GM19452 (cell line): Measurements from ENCODE around the gene CD58.

Experiments
- ATAC-seq: cut with Tn5 transposase; IDR thresholded peaks from one replicate; pipeline ENCODE4 v1.9.1; 2021; ENCODE audit not compliant: unreplicated experiment

CD58 gene

GRCh38 chr1:116494353-116494692 is 76.5 kb downstream of the CD58 start:
- no peak for ATAC-seq

DNA sequence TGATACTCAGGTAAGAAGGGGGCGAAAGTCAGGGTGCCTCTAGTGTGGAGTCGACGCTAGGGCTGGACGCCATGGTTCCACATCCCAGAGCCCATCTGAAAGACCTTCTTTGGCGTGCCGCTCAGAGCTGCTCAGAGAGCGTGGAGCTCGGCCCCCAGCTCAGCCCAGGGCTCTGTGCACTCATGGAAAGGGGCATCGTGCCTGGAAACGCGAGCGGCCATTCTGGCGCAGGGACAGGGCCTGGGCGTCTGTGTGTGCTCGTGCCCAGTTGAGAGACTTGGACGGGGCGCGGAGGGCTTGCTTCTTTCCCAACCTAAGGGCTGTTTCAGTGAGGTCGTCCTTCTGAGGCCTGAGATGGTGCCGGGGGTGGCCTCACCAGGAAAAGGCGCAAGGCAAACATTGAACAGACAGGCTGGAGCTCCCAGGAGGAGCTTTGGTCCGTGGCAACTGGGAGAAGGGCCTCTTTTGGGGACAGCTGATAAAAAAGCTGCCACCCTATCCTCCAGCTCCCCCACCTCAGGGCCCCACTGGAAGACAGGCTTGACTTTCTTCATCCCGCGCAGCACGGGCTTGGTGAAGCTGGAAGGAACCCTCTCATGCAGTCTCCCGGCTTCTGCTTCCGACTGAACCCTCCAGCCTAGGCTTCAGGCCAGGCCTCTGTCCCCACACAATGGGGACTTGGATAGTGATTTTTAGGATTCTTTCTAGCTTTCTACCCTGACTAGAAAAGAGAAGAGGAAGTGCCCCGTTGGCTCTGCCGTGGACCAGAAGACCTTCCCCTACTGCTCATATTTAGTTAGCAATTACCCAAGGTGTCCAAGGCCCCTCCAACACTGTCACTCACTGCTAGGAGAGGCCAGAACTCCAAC is 77.1 kb downstream of the CD58 start:
- no peak for ATAC-seq

- ATAC-seq: no peak
Measured at GRCh38 chr1:116493036-116493435, 77.8 kb downstream of the CD58 start.

DNA sequence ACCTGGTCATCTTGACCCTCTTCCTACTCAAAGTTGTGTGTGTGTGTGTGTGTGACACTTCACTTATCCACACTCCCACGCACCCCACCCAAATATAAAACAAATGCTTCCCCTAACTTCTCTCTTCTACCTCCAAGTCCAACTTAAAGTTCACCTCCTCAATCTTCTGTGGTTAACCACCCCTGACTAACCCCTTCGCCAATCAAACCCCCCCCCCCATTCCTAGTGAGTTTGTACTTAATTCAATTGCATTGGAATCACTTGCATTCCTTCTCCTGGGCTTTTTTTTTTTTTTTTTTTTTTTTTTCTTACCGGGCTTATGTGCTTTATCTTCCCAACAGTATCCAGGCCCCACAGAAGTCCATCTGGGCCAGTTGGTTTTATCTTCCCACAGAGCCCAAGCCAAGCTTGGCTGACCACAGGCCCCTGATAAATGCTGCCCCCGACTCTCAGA is 78.4 kb downstream of the CD58 start:
- ATAC-seq: no peak

- no peak for ATAC-seq
Measured at GRCh38 chr1:116491700-116492357, 79.0 kb downstream of the CD58 start.

GRCh38 chr1:116490588-116490987 is 80.2 kb downstream of the CD58 start:
- ATAC-seq: no peak

DNA sequence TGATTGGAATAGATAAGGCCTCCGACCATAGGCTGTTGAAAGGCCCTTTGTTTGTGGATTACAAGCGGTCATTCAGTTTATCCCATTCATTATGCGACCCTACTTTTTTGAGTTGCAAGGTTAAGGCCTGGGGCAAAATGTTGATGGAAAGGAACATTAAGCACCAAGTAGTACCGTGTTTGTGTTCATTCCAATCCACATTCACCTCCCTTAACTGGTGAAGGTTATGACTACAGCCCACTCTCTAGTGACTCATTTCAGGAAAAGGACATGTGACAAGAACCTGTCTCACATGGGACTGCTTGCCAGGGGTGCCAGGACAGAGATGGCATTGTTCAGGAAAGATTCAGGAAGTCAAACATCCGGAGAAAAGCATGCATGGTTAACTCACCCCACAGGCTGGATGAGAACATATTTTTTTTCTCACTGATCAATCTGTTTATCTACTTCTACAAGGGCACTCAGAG is 81.6 kb downstream of the CD58 start:
- ATAC-seq: no peak

DNA sequence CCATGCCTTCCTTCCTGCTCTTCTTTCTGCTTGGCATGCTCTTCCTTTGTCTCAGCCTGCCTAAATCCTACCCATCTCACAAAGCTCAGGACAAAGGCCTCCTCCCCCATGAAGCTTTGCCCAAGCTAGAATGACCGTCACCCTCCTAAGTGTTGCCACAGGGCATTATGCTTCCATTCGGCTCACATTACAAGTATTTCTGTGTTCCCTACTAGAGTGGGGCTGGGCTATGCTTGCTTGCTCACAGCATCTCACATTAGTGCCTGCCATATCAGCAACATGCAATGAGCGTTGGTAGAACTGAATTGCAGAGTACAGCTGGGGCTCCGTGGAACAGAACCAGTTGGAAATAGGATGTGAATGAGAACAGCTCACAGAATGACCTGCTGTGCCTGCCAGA is 82.8 kb downstream of the CD58 start:
- ATAC-seq: no peak

- no peak for ATAC-seq
Measured at GRCh38 chr1:116487583-116487982, 83.2 kb downstream of the CD58 start.

GRCh38 chr1:116487031-116487430 is 83.8 kb downstream of the CD58 start:
- no peak for ATAC-seq

- ATAC-seq: no peak
Measured at GRCh38 chr1:116486424-116486823, 84.4 kb downstream of the CD58 start.

DNA sequence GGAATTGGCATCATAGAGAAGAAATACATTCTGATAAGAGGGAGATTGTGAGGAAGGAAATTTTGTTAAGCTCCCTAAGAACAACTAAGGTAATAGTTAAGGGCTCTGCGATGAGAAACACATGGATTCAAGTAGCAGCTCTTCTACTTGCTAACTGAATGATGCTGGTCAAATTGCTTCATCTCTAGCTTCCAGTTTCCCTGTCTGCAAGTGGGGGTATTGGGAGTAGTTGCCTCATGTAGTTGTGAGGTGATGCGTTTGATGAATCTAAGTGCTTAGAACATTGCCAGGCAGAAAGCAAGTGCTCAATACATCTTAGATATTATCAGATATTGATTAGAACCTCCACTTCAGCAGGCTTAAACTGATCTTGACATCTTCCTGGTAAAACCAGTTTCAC is 84.8 kb downstream of the CD58 start:
- ATAC-seq: no peak

DNA sequence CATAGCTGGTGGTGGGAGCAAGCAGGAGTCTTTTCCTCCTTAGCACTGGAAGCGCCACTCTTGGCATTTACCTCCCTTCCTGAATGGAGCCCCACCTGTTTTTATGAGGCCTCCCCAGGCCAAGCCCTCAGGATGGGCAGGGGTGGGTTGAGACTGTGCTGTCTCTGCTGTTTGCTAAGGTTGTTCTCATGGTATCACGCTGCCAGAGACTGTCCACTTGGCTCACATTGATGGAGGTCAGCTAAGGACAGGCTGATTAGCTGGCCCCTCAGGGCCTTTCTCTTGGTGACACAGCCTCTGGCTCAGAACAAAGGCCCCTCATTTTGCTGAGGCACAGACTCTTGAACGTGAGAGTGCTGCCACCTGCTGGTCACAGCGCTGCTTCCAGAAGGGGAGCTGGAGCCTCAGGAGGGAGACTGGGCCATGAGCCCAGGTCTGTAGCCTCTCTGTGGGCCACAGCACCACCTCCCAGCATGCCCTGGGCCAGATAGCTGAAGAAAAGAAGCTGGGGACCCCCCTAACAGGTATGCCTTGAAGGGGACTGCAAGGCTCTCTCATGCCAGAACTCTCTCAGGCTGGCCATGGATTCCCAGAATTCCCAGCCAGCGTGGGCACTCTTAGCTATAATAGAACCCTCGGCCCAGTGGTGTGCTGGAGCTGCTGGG is 85.6 kb downstream of the CD58 start:
- peak; percentile 81 for ATAC-seq

DNA sequence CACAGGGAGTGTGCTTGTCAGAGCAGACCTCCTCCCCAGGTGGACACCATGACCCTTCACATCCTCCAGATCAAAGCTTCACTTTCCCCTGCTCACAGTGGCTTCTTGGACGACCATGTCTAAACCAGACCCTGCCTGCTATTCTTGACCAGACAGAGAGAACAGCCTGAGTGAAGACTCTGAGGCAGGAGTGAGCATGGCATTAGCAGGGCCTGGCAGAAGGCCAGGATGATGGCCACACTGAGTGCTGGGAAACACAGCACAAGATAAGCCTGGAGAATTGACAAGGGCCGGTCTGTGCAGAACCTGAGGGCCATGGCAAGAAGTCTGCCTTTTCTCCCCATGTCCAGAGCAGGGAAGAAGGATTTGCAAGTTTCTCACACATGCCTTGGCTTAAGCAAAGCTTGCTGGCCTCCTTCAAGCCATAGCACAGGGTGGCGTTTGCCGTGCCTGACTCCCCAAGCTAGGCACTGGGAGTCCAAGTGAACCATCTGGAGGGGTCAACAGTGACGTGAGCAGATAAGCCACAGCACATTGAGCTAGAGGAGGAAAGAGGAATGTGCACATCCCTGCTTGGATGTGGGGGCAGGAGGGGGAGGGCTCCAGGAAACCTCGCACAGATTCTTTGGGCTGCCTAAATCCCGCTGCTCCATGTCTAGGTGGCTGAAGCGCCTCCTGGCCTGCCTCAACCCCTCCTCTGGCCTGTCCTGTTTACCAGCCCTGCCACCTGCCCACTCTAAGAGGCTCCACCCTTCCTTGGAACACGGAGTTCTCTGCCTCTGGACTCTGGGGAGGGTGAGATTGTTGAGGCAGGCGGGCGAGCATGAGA is 87.1 kb downstream of the CD58 start:
- no peak for ATAC-seq

- no peak for ATAC-seq
Measured at GRCh38 chr1:116482490-116482889, 88.3 kb downstream of the CD58 start.

DNA sequence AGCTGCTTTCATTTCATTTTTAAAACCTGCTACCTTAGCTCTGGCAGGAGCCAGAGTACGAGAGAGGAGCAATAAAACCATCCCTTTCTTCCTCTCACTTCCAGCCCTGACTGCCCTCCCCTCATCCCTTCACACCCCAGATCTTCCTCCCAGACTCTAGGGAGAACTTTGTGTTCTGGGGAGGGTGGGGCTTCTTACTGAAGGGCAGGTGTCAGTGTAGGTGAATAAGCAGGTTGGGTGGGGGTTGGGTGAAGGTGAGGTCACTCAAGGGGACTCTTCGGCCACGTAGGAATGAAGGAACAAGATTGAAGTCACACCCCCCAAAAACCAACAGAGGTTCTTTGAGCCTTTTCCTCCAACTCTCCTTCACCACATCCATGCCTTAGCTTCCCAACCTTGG is 88.9 kb downstream of the CD58 start:
- no peak for ATAC-seq

GRCh38 chr1:116478621-116479020 is 92.2 kb downstream of the CD58 start:
- ATAC-seq: no peak

DNA sequence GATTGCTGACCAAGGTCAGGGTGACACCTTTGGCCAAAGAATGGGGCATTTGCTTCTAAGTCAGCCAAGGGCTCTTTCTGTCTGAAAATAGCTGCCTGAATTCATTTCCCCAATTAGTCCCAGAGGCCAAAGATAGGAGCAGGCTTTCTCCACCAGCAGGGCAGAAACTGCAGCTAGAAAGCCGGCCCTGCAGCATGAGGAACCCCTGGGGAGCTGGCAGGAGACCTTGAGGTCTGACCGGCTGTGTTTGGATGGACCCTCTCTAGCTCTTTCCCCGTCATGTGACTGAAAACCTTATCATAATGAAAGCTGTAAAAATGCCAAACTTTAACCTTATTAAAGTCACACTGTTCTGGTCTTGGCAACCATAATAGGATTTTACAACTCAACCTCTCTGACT is 93.4 kb downstream of the CD58 start:
- no peak for ATAC-seq

DNA sequence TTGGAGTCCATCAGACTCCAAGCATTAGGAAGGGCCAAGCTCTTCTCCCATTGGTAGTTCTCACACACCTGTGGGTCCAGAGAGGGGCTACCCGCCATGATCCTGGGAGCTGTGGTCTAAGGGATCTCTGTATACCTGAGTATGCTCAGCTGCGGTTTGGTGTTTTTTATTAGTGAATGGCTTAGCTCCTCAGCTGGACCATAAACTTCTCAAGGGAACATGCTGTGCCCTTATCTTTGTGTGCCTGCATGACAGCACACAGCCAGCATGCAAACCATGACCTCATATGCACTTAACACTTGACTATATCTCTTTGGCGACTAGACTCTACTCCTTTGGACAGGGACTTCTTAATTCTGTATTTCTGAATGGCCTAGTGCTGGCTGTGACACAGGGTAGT is 94.5 kb downstream of the CD58 start:
- ATAC-seq: no peak

GRCh38 chr1:116475850-116476218 is 95.0 kb downstream of the CD58 start:
- ATAC-seq: no peak
